Osteocyte (in vitro differentiated cells): Measurements from ENCODE around the gene DNAJC3. TPM values are rescaled to one million over a fixed set of nuclear protein-coding genes. Genes with fewer than 3 reads are reported as not detected.

ENCODE experiments used
- DNase-seq: peaks from one replicate; pipeline ENCODE4 v3.0.0; 2021; ENCODE audit warnings: mixed read lengths; ENCODE audit not compliant: unreplicated experiment; ENCODE audit errors: extremely low spot score
- H3K27ac Mint-ChIP-seq: one replicate; pipeline ENCODE4 v1.8.0; 2021; ENCODE audit warnings: mild to moderate bottlenecking, mixed read lengths; ENCODE audit not compliant: unreplicated experiment
- H3K27me3 Mint-ChIP-seq: one replicate; pipeline ENCODE4 v1.8.0; 2021; ENCODE audit warnings: mixed read lengths; ENCODE audit not compliant: unreplicated experiment
- H3K36me3 Mint-ChIP-seq: one replicate; pipeline ENCODE4 v1.8.0; 2021; ENCODE audit warnings: mixed read lengths; ENCODE audit not compliant: unreplicated experiment
- H3K4me1 Mint-ChIP-seq: one replicate; pipeline ENCODE4 v1.8.0; 2021; ENCODE audit warnings: mixed read lengths; ENCODE audit not compliant: unreplicated experiment
- H3K4me3 Mint-ChIP-seq: one replicate; pipeline ENCODE4 v1.8.0; 2021; ENCODE audit warnings: mild to moderate bottlenecking, moderate library complexity, mixed read lengths; ENCODE audit not compliant: unreplicated experiment
- H3K9me3 Mint-ChIP-seq: one replicate; pipeline ENCODE4 v1.8.0; 2021; ENCODE audit warnings: mixed read lengths; ENCODE audit not compliant: unreplicated experiment
- CTCF ChIP-seq: fragments of 200-600 bp; sonication (generic); IDR thresholded peaks from 2 replicates; pipeline ENCODE4 v1.5.0; 2021; ENCODE audit warnings: antibody characterized with exemption, mild to moderate bottlenecking, moderate library complexity
- total RNA-seq: library from RNA; stranded (reverse); gene quantifications from 2 replicates; pipeline ENCODE4 v1.2.1, GENCODE V29; 2021

DNAJC3 gene
- total RNA-seq, 1 donor from 2014 or later, result 45.9 TPM

GRCh38 chr13:95791084-95791722 lies 114.3 kb downstream of the DNAJC3 start:
- Mint-ChIP-seq H3K4me1 (peaks cover 10% of the 10 kb centered on the region), H3K27ac (no peak overlapping the region), H3K4me3 (no peak overlapping the region), H3K36me3 (peaks cover 52% of the 10 kb centered on the region), H3K27me3 (no peaks in the 10 kb centered on the region), H3K9me3 (peaks cover 8% of the 10 kb centered on the region)
- no peak for DNase-seq
- no peak for TF ChIP-seq CTCF

GRCh38 chr13:95793018-95793555 lies 116.1 kb downstream of the DNAJC3 start:
- DNase-seq, result no peak
- TF ChIP-seq CTCF, result no peak
- peaks cover 4% of the 10 kb centered on the region for H3K4me1 Mint-ChIP-seq
- H3K27me3 Mint-ChIP-seq, result no peaks in the 10 kb centered on the region
- H3K9me3 Mint-ChIP-seq, result peaks cover 8% of the 10 kb centered on the region
- H3K4me3 Mint-ChIP-seq, result no peak overlapping the region
- peaks cover 48% of the 10 kb centered on the region for H3K36me3 Mint-ChIP-seq
- H3K27ac Mint-ChIP-seq, result peak overlapping the region; percentile 47

- H3K36me3 Mint-ChIP-seq, result peaks cover 50% of the 10 kb centered on the region
- H3K27ac Mint-ChIP-seq, result no peak overlapping the region
- no peak overlapping the region for H3K4me3 Mint-ChIP-seq
- H3K4me1 Mint-ChIP-seq, result peaks cover 2% of the 10 kb centered on the region
- H3K27me3 Mint-ChIP-seq, result no peaks in the 10 kb centered on the region
- H3K9me3 Mint-ChIP-seq, result peaks cover 8% of the 10 kb centered on the region
- no peak for TF ChIP-seq CTCF
- DNase-seq, result no peak
These were observed 116.8 kb downstream of the DNAJC3 start for GRCh38 chr13:95793781-95794180.

GRCh38 chr13:95797016-95797415 lies 120.1 kb downstream of the DNAJC3 start:
- no peak for TF ChIP-seq CTCF
- no peak for DNase-seq
- Mint-ChIP-seq H3K27me3 (no peaks in the 10 kb centered on the region), H3K4me3 (no peak overlapping the region), H3K4me1 (peaks cover 2% of the 10 kb centered on the region), H3K27ac (no peak overlapping the region), H3K9me3 (no peaks in the 10 kb centered on the region), H3K36me3 (peaks cover 28% of the 10 kb centered on the region)

GRCh38 chr13:95800436-95800835 lies 123.5 kb downstream of the DNAJC3 start:
- Mint-ChIP-seq H3K4me1 (no peaks in the 10 kb centered on the region), H3K27me3 (no peaks in the 10 kb centered on the region), H3K4me3 (no peak overlapping the region), H3K9me3 (peaks cover 20% of the 10 kb centered on the region), H3K27ac (no peak overlapping the region), H3K36me3 (peaks cover 30% of the 10 kb centered on the region)
- TF ChIP-seq CTCF, result no peak
- DNase-seq, result no peak
